Lung (tissue), 12 donors: ENCODE measurements around the gene TBC1D25. TPM values are rescaled to one million over a fixed set of nuclear protein-coding genes. Genes with fewer than 3 reads are reported as not detected.
"Not testable (repeated sequence)": the region's sequence is repeated elsewhere in the genome, so short reads cannot be mapped to it uniquely, and the experiment has no call there.

Experiments
- ATAC-seq: fragments of 200-7000 bp; cut with Tn5 transposase; one replicate; pipeline ENCODE4 v1.9.1; 2020; ENCODE audit warnings: moderate number of reproducible peaks; ENCODE audit not compliant: insufficient read depth, low FRiP score
- DNase-seq, 3 donors: peaks; one replicate each; pipeline ENCODE4 v3.0.0-alpha.2; 2013 to 2017
- H3K27ac ChIP-seq, 2 donors: one replicate each; pipeline ENCODE4 v1.5.1; 2013; ENCODE audit warnings: mild to moderate bottlenecking in 2 of 2, moderate library complexity in 2 of 2, control low read depth in 1 of 2, inconsistent platforms in 1 of 2, low read depth in 1 of 2, low read length in 1 of 2
- H3K27me3 ChIP-seq, 3 donors: one replicate each; pipeline ENCODE4 v1.5.1; 2013; ENCODE audit warnings: low read length in 2 of 3; ENCODE audit not compliant: control insufficient read depth in 3 of 3, insufficient read depth in 3 of 3
- H3K36me3 ChIP-seq, 4 donors: one replicate each; pipeline ENCODE4 v1.5.1; 2013; ENCODE audit warnings: low read length in 4 of 4, mild to moderate bottlenecking in 1 of 4, moderate library complexity in 1 of 4; ENCODE audit not compliant: control insufficient read depth in 4 of 4, insufficient read depth in 4 of 4
- H3K4me1 ChIP-seq, 5 donors: one replicate each; pipeline ENCODE4 v1.5.1; 2013; ENCODE audit warnings: low read length in 5 of 5, mild to moderate bottlenecking in 2 of 5, moderate library complexity in 1 of 5; ENCODE audit not compliant: control insufficient read depth in 5 of 5, insufficient read depth in 5 of 5
- H3K4me3 ChIP-seq: one replicate; pipeline ENCODE4 v1.5.1; 2013; ENCODE audit warnings: mild to moderate bottlenecking, control low read depth, moderate library complexity
- H3K9ac ChIP-seq, 2 donors: one replicate each; pipeline ENCODE4 v1.5.1; 2013; ENCODE audit warnings: low read length in 2 of 2, control low read depth in 1 of 2; ENCODE audit not compliant: insufficient read depth in 1 of 2
- H3K9me3 ChIP-seq, 4 donors: one replicate each; pipeline ENCODE4 v1.5.1; 2013; ENCODE audit warnings: low read length in 3 of 4, mild to moderate bottlenecking in 1 of 4, moderate library complexity in 1 of 4; ENCODE audit not compliant: control insufficient read depth in 4 of 4, insufficient read depth in 3 of 4
- WGBS, 2 donors: extraction: QIAGEN DNeasy Blood & Tissue Kit; methylation state at CpG; one replicate each; pipeline ENCODE4 v1.1.7; 2013; 5-methylcytosine and 5-hydroxymethylcytosine counted together
- polyA plus RNA-seq, 2 donors: library from polyadenylated mRNA; stranded (reverse); fragments of 200-250 nt; gene quantifications; one replicate each; pipeline ENCODE4 v1.2.1, GENCODE V29; 2013
- total RNA-seq, 2 donors: library from RNA; depleted of rRNA in 1 of 2; stranded (reverse); fragments of >200 nt in 1 of 2; gene quantifications; one replicate each; pipeline ENCODE4 v1.2.1, GENCODE V29; 2014 to 2021
- TF ChIP-seq, protein P1 (sequence below): IDR thresholded peaks from 2 replicates; pipeline ENCODE4 v1.5.1; 2012; ENCODE audit warnings: mild to moderate bottlenecking; ENCODE audit errors: control extremely low read depth, extremely low read depth
- donor health status: control.
- donor health status: control.
- donor health status: Bipolar disorder and iron deficiency.
- donor health status: healthy.
- donor health status: DM: yes; HTN: yes; CAD: no.

Gene TBC1D25
- total and polyA plus RNA-seq, 4 donors, result 5.6 to 15.2 (median 10.1) TPM

DNA sequence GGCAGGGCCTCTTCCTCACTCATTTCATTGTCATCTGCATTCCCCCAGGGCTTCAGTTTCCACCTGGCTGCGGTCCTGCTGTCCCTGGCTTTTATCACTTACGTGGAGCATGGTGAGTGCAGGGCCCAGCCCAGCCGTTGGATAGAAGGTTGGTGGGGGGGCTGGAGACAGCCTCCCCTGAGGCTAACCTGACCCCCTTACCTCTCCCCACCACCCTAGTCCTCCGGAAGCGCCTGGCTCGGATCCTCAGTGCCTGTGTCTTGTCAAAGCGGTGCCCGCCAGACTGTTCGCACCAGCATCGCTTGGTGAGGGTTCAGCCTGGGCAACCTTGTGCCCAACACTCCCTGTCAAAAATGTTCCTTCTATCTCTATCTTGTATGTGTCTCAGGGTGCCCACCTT is 23.7 kb upstream of the TBC1D25 start:
- Histone ChIP-seq H3K9ac (no peak overlapping the region), H3K9me3 (peaks cover 0 to 2% (median 0%) of the 10 kb centered on the region in 4 donors), H3K27ac (peak overlapping the region in 1 of 2 donors; percentile 28), H3K27me3 (no peaks in the 10 kb centered on the region), H3K4me3 (no peak overlapping the region), H3K4me1 (no peaks in the 10 kb centered on the region), H3K36me3 (peaks cover 0 to 5% (median 0%) of the 10 kb centered on the region in 4 donors)
- 89 to 100% methylated on average over 7 to 10 of the region's 10 CpGs for WGBS, 2 donors
- DNase-seq (no peak), ATAC-seq (no peak)
- TF ChIP-seq, protein P1, sequence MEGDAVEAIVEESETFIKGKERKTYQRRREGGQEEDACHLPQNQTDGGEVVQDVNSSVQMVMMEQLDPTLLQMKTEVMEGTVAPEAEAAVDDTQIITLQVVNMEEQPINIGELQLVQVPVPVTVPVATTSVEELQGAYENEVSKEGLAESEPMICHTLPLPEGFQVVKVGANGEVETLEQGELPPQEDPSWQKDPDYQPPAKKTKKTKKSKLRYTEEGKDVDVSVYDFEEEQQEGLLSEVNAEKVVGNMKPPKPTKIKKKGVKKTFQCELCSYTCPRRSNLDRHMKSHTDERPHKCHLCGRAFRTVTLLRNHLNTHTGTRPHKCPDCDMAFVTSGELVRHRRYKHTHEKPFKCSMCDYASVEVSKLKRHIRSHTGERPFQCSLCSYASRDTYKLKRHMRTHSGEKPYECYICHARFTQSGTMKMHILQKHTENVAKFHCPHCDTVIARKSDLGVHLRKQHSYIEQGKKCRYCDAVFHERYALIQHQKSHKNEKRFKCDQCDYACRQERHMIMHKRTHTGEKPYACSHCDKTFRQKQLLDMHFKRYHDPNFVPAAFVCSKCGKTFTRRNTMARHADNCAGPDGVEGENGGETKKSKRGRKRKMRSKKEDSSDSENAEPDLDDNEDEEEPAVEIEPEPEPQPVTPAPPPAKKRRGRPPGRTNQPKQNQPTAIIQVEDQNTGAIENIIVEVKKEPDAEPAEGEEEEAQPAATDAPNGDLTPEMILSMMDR, result no peak

DNA sequence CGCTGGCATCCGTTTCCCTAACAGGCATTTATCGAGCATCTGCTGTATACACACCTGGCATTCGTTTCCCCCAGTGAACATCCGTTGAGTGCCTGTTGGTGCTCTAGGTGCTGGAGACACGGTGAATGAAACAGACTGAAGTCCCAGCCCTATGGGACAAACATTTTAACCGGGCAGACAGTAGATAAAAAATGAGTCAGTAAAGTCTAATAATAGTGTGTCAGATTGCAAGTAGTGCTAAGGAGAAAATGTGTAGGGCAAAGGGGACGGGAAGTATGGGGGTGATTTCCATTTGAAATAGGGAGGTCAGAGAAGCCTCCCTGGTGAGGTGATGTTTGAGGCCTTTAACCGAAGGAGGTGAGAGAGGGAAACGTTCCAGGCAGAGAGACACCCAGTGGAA is 23.2 kb upstream of the TBC1D25 start:
- ATAC-seq, result no peak
- TF ChIP-seq, protein P1, result no peak
- no peak overlapping the region for H3K4me3 ChIP-seq
- WGBS, 2 donors, result 80 to 90% methylated on average over 10 of the region's 10 CpGs
- H3K4me1 ChIP-seq, result no peaks in the 10 kb centered on the region
- no peaks in the 10 kb centered on the region for H3K27me3 ChIP-seq
- no peak overlapping the region for H3K9ac ChIP-seq
- no peak for DNase-seq
- H3K36me3 ChIP-seq, result peaks cover 0 to 5% (median 0%) of the 10 kb centered on the region in 4 donors
- peak overlapping the region in 1 of 2 donors; percentile 63 for H3K27ac ChIP-seq
- H3K9me3 ChIP-seq, result peaks cover 0 to 2% (median 0%) of the 10 kb centered on the region in 4 donors

DNA sequence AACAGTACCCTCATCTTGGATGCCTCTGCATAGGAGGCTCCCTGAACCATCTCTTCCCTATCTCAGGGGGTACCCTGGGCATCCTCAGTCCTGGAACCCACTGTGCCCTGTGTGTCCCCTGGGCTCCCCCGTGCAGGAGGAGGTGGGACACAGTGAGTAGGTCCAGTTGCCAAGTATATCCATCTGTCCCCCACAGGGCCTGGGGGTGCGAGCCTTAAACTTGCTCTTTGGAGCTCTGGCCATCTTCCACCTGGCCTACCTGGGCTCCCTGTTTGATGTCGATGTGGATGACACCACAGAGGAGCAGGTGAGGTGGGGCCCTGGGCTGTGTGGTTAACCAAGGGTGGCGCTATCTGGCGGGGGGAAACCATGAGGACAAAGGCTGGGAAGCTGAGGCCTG is 22.5 kb upstream of the TBC1D25 start:
- H3K4me3 ChIP-seq, result no peak overlapping the region
- DNase-seq, result no peak
- H3K4me1 ChIP-seq, result no peaks in the 10 kb centered on the region
- no peak for ATAC-seq
- peaks cover 0 to 5% (median 0%) of the 10 kb centered on the region in 4 donors for H3K36me3 ChIP-seq
- TF ChIP-seq, protein P1, result no peak
- peaks cover 0 to 7% (median 0%) of the 10 kb centered on the region in 4 donors for H3K9me3 ChIP-seq
- H3K9ac ChIP-seq, result no peak overlapping the region
- H3K27ac ChIP-seq, result peak overlapping the region in 1 of 2 donors; percentile 63
- H3K27me3 ChIP-seq, result no peaks in the 10 kb centered on the region
- 67 to 76% methylated on average over 5 of the region's 5 CpGs for WGBS, 2 donors

DNA sequence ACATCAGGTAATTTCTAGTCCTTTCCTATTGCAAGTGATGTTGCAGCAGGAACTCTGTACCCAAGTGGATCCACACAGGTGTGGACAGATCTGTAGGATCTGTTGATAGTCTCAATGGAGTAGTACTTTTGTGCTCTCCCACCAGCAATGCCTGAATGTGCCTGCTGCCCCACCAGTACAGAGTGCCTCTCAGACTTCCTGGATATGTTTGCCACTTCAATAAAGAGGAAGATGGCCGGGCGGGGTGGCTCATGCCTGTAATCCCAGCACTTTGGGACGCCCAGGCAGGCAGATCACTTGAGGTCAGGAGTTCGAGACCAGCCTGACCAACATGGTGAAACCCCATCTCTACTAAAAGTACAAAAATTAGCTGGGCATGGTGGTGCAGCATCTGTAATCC is 20.0 kb upstream of the TBC1D25 start:
- not testable (repeated sequence) for H3K27ac ChIP-seq, H3K9ac ChIP-seq, H3K4me3 ChIP-seq, H3K27me3 ChIP-seq, ATAC-seq, H3K9me3 ChIP-seq, DNase-seq, H3K4me1 ChIP-seq, H3K36me3 ChIP-seq
- WGBS, 2 donors, result 45 to 58% methylated on average over 4 of the region's 4 CpGs
